Brain pericyte (primary cell): Measurements from ENCODE around the gene PLPP2.
"Not testable (repeated sequence)": the region's sequence is repeated elsewhere in the genome, so short reads cannot be mapped to it uniquely, and the experiment has no call there.

Experiments
- DNase-seq: peaks from one replicate; pipeline ENCODE4 v3.0.0-alpha.2; 2012; ENCODE audit warnings: low read depth, low spot score

The PLPP2 gene

GRCh38 chr19:271856-272255 is 19.3 kb downstream of the PLPP2 start:
- no peak for DNase-seq

GRCh38 chr19:270766-271318 is 20.4 kb downstream of the PLPP2 start:
- not testable (repeated sequence) for DNase-seq

GRCh38 chr19:269241-269640 is 22.0 kb downstream of the PLPP2 start:
- DNase-seq: no peak

GRCh38 chr19:262125-262524 is 29.1 kb downstream of the PLPP2 start:
- DNase-seq: no peak

GRCh38 chr19:256804-257203 is 34.4 kb downstream of the PLPP2 start:
- DNase-seq: not testable (repeated sequence)

GRCh38 chr19:252421-253186 is 38.6 kb downstream of the PLPP2 start:
- not testable (repeated sequence) for DNase-seq

GRCh38 chr19:246551-246950 is 44.7 kb downstream of the PLPP2 start:
- DNase-seq: no peak

GRCh38 chr19:245900-246299 is 45.3 kb downstream of the PLPP2 start:
- not testable (repeated sequence) for DNase-seq

- no peak for DNase-seq
Observed at GRCh38 chr19:245457-245856, 45.7 kb downstream of the PLPP2 start.
